EL (cell line): ENCODE data around the gene STUM.

ENCODE experiments used
- DNase-seq: peaks from one replicate; pipeline ENCODE4 v3.0.0-alpha.2; 2016

The STUM gene

GRCh38 chr1:226656601-226657277, 108.2 kb downstream of the STUM start:
- DNase-seq: peak; percentile 87

GRCh38 chr1:226657895-226658545, 109.5 kb downstream of the STUM start:
- DNase-seq: no peak

- no peak for DNase-seq
Observed at GRCh38 chr1:226658546-226659125, 110.1 kb downstream of the STUM start.
